HG03064 (cell line): ENCODE results near the gene MRPL33.

Source experiments
- ATAC-seq: cut with Tn5 transposase; IDR thresholded peaks from one replicate; pipeline ENCODE4 v1.9.1; 2021; ENCODE audit warnings: low read depth; ENCODE audit not compliant: unreplicated experiment

MRPL33 gene

DNA sequence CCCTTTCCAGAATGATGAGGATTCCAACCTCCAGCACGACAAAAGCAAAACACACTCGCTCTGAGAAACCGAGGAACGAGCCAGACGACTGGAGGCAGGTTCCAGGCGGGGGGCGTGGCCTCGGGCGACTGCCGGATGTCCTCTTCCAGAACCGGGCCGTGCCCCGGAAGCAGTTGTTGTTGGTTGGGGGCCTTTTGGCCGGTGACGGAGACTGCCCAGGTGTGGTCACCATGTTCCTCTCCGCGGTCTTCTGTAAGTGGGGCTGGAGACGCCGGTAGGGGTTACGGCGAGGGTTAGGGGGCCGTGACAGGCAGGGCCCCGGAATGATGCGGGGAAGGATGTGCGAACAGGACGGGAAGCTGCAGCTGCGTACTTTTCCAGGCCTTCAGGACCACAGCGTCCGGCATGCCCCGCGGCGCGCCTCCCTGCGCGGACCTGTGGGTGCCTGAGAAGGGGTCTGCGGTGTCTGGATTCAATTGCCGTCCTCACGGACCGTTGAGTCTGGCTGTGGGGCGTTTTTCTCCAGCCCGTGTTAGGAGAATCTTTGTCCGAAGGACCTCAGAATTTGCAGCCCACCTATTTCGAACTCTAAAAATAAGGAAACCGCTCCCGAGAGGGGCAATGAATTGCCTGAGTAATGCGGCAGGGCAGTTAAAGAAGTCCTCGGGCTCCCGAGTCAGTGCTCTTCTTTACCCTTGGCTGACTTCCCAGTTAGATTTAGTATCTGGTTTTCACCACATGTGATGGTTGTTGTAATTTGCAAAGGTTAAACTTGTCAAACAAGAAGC is at the start of gene MRPL33:
TSS of gene MRPL33 (plus strand) at position 172 of the 788 bp plus-strand sequence. CDS start at position 231, 59 bp downstream.
- ATAC-seq = peak; percentile 96

DNA sequence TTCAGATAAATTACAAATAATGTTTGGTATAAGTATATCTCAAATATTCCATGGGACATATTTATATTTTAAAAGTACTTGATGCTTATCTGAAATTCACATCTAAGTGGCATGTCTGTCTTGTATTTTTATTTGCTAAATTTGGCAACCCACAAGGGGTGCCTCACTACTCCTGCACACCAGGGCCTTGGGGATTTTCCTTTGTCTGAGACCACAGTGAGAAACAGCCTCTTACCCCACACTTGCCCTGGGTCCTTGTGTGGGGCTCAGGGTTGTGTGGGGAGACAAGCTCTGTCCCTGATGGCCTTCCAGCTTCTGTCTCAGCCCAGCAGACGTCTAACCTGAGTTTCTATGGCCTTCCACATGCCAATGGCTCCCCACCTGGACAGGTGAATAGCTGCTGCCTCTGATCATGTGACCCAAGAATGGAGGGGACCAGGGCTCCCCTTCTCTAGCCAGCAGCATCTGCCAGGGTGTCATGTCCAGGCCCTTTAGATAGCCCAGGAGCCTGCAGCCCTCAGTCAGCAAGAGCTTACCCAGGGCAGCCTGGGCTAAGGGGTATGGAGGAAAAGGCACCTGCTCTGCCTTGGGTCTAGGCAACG is 49.5 kb upstream of the MRPL33 start:
- ATAC-seq = no peak

DNA sequence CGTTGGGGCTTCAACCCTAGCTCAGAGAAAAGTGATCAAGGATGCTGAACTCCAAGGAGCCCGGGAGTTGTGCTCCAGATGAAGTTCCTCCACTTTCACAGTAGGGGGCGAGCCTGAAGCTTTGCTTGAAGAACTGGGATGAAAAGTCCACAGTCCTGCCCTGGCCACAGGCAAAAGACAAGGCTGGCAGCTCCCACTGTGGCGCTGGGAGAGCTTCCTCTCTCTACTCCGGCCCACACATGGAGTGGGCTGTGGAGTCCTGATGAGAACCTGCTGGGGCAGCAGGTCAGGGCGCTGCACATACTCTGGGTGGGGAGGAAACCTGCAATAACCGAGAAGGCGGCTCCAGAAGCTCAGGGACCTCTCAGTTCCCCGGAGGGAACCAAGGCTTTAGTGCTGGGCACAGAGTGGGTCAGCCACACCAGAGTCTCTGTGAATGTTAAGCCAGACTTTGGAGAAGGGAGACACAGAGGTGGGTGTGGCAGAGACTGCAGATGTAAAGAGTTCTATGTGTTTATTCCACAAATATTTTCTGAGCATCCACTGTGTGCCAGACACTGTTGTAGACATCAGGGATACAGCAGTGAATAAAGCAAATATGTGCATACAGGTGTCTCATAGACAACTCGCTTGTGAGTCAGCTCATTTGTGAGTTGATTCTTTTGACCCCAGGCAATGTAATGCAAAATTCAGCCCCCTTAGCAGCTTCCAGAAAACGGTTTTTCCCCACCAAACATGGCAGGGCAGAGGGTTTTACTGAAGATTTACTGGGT is 48.0 kb upstream of the MRPL33 start:
- no peak for ATAC-seq

DNA sequence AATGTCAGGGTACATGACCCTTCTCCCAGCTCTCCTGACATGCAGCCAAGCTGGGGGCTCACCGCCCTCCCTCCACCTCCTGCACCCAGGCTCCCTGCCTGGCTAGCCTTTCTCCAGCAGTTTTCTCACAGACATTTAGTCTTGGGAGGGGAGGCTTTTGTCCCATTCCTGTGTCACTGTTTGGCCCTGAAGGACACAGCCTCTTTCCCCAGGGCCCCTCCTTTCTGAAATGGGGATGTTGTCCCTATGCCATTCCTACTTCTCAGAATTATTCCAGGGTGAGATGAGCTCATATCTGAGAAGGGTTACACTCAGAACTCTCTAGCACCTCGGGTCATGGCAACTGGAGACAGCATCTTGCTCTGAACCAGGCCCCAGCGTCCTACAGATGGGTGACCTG is 47.3 kb upstream of the MRPL33 start:
- no peak for ATAC-seq

- no peak for ATAC-seq
These were observed 46.4 kb upstream of the MRPL33 start for GRCh38 chr2:27724905-27725701.

GRCh38 chr2:27727257-27727656 is 44.3 kb upstream of the MRPL33 start:
- no peak for ATAC-seq

DNA sequence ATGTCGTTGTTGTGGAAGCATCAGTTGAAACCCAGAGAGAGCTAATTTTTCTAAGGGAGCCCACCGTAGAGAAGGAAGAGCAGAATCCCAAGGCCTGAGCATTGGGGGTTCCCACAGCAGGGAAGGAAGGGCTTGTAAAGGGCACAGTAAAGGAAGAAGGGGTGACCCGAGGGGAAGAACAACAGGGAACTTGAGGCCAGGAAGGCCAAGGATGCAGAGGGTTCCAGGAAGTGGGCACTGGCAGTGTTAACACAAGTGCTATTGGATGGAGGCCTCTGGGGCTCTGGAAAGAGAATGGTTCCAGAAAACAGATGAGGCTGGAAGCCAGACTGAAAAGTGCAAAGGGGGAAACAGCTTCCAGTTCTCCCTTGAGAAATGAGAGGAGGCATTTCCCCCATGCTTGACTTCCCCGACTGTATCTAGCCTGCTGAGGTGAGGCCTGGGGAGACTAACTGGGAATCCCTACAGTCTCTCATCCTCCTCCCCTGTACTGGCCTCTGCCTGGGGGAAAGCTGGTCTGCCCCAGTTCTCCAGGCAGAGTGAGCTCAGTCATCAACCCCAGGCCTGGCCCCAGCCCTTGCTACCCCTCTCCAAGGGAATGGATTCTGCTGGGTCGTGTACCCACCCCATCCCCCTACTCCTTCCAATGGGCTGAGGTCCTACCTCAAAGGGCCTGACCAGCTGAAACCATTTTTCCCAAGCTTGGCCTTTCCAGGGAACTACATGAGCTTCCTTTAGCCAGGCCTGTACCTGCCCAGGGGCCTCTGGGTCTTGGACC is 43.2 kb upstream of the MRPL33 start:
- no peak for ATAC-seq

GRCh38 chr2:27729198-27729597 is 42.3 kb upstream of the MRPL33 start:
- ATAC-seq = no peak

GRCh38 chr2:27729614-27730013 is 41.9 kb upstream of the MRPL33 start:
- ATAC-seq = no peak

DNA sequence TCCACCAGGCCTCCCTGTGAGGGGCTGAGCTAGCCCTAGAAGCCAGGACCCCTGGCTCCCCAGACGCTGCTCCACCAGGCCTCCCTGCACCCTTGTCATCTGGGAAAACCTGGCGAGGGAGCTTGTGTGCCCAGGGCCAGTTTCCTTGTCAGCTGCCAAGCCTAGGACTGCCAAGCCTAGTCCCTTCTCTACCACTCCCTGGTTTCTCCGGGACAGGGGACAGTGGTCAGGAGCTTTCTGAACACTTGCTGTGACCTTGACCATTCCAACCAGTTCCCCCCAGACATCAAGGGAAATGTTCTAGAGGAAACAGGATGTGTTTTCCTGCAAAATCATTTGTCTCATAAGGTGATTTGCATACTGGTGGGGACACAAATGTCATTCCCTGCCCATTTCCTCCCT is 41.3 kb upstream of the MRPL33 start:
- ATAC-seq = no peak

GRCh38 chr2:27730980-27731691 is 40.4 kb upstream of the MRPL33 start:
- no peak for ATAC-seq

DNA sequence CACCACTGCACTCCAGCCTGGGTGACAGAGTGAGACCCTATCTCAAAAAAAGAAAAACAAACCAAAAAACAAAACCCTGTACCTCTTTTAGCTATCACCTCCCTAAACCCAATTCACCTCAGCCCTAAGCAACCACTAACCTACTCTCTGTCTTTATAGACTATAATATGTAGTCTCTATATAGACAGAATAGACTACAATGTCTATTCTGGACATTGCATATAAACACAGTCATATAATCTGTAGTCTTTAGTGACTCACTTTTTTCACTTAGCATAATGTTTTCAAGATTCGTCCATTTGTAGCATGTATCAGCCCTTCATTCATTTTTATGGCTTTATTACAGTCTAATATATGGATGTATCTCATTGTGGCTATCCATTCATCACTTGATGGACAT is 37.2 kb upstream of the MRPL33 start:
- ATAC-seq = no peak

DNA sequence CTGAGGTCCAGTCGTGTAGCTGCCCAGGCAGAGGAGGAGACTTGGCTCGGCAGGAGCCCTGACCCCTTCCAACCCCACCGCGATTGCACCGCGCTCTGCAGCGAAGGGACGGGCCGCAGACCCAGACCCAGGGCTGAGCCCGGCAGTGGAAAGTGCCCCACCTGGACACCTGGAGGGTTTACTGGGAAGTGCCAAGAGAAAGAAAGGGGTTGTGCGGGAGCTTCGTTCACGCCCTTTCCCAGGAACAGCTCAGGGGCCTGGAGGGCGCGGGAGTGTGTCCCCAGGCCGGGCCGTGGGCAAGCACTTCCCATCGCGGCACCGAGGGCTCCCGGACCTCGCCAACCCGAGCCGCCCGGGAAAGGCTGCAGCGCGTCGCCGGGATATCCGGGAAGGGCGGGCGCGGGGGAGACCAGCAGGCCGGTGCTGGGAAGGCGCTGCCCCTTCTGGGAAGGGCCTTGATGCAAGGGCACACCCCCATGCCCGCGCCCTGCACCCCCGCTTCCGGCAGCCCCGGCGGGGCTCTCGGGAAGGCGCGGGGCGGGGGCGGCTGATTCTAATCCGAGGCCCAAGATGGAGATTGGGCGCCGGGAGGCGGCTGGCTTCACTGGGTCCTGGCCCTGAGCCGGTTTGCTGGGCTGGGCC is 36.1 kb upstream of the MRPL33 start:
- ATAC-seq = no peak

DNA sequence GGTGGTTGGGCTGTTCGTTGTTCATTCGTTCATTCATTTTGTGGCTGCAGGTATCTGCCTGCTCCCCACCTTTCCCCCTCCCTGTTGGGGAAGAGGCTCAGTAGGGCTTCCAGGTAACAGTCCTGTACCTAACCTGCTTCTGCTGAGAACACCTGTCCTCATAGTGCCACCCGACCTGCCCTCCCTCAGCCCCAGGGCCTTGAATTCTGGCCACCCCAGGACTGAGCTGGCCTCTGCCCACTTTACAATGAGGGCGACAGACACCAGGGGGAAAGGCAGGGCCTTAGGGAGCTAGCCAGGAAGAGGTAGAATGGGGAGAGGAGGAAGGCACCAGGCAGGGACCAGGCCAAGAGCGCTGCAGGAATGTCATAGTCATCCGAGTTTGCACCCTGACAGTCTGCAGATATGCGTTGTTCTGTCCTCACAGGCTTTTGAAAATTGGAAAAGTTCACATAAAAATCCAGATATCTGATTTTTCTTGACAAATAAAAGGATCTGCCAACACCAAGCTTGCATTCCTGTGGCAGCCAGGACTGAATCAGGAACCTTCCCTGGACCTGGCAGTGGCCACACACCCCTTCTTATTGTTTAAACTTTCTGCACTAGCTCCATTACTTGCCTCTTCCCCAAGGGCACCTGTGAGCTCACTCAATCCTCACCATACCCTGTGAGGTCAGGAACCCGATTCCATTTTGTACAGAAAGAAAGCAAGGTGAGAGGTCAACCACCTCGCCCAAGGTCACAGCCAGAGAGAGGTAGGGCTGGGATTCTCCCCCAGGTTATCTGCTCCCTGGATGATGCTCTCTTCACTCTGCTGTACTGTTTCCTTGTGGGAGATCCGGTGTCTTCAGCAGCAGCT is 35.3 kb upstream of the MRPL33 start:
- ATAC-seq = no peak

DNA sequence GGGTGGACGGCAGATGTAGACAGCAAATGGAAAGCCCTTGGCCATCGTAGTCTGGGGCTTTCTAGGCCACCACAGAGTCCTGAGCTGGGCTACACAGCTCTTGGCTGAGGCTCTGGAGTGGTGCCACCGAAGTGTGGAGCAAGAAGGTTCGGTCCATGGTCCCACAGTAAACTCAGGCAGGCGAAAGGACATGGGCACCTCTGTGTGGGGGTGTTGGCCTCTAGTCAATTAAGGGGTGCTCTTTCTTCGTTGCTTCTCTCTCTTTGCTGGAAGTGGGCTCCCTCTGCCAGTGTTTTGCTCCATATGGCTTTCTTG is 34.7 kb upstream of the MRPL33 start:
- no peak for ATAC-seq

DNA sequence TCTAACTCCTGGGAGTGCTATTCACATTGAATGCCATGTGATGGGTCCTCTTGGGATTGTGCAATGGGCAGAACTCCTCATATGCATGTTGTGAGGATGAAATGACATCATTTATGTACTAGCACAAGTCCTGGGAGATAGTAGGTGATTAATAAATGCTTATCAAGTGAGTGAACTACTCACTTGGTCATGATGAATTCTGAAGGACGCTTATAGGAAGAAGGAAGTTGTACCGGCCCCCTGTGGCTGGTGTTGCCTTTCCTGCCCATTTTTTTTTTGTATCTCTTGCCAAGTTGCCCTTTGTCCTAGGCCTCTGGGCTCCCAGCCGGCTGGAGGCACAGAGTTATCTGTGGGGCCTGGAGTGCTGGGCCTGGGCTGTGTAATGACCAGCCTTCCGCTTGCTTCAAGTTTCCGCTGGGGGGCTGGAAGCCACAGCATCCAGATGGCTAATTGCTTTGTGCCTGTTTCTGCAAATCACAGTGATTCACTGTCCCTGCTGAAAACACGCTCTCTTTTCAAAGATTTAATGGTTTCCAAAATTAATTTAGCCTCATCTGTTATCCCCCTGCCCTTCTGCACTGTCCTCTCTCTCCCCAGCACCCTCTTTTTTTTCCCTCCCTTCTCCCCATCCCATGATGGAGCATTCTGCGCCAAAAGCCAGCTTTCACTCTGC is 33.7 kb upstream of the MRPL33 start:
- no peak for ATAC-seq

- no peak for ATAC-seq
These were observed 33.0 kb upstream of the MRPL33 start for GRCh38 chr2:27738349-27739057.
